CD1c-positive myeloid dendritic cell (primary cell): ENCODE results near the gene ATP6V1F.

Experiments used
- DNase-seq: peaks from one replicate; pipeline ENCODE4 v3.0.0-alpha.2; 2016; ENCODE audit errors: extremely low spot score

Gene ATP6V1F

DNA sequence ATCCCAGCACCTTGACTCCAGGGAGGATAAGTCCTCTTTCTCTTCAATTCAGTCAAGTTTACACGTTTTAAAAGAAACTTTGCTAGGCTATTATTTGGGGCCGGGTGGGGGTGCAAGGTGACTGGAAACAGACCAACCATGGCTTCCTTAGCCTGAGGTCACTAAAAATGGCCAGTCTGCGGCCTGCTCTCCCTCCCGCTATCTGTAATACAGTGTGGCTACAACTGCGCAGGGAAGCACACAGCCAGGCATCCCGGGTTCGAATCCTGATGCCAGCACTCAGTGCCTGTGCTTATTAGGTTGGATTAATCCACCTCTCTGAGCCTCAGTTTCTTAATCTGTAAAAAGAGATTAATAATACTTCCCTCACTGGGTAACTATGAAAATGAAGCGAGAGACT, 19.5 kb downstream of the ATP6V1F start:
- no peak for DNase-seq

DNA sequence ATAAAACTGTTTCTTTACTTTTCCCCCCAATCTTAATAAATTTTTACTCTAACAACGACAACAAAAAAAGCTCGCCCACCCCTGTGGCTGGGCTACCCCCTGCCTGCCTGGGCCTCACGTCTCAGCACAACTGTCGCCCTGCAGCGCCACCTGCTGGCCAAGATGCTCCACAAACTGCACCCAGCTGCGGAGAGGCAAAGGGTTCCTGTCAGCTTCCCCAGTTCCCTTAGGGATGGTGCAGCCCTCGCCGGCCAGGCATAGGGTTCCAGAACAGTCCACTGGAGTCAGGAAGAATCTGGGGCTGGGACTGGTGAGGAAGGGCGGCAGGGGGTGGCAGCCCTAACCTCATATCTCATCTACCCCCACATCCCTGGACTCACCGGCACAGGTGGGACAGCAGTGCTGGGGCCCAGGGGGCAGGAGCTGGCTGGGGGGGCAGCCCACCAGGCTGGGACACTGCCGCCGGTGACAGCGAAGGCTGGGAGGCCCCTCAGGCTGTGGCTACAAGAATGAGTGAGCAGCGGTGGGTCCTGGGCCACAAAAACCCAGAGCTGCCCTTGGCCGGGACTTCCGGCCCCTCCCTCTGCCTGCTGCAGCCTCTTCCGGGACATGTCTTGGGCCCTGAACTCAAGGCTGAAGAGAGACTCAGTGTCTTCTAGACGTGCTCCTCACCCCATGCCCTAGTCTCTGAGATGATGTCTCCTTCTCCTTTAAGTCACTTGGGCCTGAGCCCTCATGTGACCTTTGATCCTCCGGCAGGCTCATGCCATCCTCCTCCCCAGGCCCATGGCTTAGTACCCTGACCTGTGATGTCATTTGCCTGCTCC, 21.2 kb downstream of the ATP6V1F start:
- DNase-seq: peak; percentile 89

DNA sequence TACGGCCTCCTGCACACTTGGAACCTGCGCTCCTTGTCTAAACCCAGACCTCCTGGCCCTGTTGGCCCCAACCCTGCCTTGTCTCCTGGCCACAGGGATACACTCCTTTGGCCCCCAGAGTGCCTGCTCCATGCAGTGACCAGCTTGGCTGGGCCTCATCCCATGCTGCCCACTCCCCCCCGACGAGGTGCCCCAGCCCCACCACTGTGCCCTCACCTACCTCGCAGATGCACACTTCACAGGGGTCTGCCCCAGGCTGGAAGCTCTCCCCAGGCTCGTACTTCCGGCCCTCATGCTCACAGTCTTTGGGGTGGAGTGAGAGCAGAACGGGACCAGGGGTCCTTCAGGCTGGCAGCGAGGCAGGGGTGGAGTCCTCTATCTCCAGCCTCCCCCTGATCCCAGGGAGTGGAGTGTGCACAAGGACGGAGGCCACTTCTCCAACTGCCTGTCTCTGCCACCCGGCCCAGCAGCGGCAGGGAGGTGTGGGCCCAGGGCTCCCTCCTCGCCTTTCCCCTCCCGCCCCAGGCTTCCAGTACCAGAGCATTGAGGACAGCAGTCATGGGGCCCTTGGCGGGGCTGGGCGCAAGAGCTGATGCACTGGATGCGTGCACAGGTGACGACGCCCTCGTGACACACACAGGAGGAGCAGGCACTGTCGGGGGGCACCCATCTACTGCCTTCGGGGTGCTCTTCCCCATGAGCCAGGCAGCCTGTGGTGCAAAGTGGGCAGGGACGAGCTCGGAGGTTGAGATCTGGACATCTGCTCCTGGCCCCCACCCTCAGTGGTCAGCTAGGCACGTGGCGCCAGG, 22.1 kb downstream of the ATP6V1F start:
- no peak for DNase-seq

DNA sequence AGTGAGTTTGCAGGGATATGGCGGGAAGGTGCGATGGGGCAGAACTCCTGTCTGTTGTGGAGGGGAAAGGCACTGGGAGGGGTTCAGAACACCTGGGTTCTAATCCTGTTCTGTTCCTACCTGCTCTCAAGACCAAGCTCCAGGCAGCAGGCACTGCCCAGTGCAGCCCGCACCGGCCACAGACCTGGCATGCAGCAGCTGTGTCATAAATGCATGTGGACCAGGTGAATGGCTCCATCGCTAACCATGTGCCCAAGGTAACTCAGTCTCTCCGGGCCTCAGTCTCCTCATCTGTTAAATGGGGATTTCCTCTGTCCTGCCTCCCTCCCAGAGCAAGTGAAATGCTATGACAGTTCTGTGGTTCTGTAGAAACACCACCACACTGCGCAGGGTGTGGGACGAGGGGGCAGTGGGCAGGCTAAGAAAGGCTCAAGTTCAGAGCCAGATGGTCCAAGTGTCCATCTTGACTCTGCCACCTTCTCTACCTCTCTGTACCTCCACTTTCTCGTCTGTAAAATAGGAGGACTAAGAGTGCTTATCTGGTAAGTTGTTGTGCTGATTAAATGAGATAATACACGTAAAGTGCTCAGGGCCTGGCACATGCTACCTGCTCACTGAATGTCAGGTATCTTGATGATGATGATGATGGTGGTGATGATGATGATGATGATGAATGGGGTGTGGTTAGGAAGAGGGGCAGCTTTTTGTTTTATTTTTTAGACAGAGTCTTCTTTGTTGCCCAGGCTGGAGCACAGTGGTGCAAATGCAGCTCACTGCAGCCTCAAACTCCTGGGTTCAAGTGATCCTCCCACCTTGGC, 22.9 kb downstream of the ATP6V1F start:
- no peak for DNase-seq

DNA sequence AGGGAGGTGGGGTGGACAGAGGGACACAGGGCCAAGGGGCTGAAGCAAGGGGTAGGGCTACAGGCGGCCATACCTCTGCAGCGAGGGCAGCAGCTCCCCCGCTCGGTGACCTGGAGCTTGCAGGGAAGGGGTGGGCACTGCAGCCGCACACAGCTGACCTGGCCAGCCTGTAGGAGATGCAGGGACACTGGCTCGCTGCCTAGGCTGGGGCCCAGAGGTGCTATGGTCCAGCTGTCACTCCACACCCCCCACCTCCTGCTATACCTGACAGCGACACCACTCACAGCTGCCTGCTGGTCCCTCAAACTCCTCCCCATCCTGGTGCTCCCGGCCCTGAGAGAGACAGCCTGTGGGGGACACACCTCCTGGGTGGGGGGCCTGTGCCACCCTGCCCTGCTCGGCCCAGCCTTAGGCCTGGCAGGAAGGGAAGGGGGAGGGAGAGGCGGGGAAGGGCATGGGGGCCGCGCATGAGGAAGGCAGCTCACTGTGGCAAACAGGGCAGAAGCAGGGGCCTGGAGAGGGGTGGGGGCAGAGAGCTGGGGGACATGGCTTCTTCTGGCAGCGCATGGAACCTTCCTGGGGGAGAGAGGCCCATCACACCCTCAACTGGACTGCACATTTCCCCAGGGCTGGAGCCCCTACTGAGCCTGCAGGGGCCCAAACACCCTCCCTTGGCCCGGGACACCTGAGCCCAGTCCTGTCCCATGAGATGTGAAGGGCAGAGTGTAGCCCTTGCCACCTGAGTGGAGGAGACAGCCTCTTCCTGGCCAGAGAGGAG, 23.9 kb downstream of the ATP6V1F start:
- no peak for DNase-seq

DNA sequence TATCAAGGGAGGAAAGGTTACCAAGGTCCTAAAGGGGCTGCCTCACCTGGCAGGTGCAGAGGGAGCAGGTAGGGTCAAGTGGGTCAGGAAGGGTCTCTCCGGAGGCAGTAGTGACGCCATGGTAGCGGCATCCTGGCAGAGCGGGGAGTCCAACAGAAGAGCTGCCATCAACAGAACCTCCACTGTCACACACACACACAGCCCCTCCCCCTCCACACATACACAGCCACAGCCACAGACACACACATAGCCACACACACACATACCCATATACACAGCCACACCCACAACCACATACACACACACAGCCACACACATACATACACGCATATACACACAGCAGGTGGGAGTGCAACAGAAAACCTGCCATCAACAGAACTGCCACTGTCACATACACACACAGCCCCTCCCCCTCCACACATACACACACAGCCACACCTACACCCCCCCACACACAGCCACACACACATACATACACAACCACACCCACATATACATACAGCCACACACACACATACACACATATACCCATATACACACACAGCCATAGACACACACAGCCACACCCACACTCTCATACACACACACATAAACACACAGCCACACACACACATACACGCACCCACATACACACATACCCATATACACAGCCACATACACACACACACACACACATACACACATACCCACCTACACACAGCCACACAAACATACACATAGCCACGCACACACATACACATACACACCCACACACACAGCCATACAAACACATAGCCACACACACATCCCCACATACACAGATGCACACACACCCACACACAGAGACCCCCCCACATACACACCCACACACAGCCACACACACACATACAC, 24.7 kb downstream of the ATP6V1F start:
- DNase-seq: no peak

DNA sequence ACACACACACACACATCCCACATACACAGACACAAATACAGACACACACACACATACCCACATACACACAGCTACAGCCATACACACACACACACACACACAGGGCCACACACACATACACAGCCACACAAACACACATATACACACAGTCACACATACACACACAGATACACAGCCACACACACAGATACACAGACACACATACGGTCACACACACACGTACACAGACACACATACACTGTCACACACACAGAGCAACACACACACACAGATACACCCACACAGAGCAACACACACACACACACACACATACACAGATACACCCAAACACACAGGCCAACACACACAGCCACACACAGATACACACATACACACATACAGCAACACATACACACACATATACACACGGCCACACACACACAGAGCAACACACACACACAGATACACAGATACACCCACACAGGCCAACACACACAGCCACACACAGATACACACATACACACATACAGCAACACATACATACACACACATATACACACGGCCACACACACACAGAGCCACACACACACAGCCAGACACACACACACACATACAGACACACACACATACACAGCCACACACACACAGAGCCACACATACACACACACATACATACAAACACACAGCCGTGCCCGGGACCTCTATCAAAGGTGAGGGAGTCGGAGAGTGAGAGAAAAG, 25.5 kb downstream of the ATP6V1F start:
- DNase-seq: no peak

DNA sequence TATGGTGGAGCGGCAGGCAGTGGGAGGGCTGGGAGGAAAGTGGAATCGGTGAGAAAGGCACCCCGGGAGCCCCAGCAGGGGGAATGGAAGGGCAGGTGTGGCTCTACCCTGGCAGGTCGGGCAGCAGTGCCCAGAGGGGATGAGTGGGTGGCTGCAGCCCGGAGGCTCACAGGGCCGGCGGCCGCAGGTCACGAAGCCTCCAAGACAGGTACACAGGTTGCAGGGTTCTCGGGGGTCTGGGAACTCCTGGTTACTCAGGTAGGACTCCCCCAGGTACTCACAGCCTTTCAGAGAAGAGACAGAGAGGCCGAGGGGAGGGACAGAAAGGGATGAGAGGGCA, 26.1 kb downstream of the ATP6V1F start:
- DNase-seq: no peak

DNA sequence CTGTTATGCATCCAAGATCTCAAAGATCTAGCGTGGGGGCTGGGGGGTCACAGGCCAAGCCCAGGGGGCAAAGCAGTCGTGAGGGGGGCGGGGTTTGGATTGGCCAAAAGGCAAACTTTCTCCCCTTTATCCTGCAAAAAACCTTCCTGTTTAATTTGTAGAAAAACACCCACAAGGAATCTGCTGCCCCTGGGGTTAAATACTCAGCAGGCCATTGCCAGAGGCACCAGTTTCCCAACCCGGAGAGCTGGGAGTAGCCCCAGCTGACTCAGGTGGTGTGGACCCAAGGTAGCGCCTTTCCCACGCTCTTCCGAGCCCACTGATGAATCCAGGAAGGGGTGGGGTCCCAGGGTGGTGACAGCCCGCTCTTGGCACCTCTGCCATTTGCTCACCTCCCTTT, 26.5 kb downstream of the ATP6V1F start:
- DNase-seq: no peak

DNA sequence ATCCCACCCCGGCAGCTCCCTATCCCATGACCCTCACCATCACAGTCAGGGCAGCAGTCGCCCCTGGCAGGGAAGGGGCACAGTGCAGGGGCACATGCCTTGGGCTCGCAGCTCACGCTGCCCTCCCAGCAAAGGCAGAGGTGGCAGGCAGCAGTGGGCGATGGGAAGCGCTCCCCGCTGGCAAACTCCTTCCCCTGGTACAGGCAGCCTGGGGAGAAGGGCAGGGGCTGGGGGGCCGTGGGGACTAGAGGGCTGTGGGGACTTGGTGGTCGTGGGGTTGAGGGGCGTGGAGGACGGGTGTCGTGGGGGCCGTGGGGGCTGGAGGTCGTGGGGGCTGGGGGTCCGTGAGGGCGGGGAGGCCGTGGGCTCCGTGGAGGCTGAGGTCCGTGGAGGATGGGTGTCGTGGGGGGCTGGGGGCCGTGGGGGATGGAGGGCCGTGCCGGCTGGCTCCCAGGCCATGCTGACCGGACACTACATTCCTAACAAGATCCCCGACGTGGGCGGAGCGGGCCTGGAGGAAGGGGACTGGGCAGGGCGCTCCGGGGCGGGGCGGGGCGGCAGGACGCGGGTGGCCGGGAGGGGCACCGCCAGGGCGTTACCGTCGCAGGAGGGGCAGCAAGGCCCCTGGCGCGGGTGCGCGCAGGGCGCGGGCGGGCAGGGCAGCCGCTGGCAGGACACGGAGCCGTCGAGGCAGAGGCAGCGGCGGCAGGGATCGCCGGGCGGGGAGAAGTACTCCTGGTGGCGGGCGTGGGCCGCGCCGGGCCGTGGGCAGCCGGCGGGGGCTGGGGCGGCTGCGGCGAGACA, 27.9 kb downstream of the ATP6V1F start:
- DNase-seq: peak; percentile 47

DNA sequence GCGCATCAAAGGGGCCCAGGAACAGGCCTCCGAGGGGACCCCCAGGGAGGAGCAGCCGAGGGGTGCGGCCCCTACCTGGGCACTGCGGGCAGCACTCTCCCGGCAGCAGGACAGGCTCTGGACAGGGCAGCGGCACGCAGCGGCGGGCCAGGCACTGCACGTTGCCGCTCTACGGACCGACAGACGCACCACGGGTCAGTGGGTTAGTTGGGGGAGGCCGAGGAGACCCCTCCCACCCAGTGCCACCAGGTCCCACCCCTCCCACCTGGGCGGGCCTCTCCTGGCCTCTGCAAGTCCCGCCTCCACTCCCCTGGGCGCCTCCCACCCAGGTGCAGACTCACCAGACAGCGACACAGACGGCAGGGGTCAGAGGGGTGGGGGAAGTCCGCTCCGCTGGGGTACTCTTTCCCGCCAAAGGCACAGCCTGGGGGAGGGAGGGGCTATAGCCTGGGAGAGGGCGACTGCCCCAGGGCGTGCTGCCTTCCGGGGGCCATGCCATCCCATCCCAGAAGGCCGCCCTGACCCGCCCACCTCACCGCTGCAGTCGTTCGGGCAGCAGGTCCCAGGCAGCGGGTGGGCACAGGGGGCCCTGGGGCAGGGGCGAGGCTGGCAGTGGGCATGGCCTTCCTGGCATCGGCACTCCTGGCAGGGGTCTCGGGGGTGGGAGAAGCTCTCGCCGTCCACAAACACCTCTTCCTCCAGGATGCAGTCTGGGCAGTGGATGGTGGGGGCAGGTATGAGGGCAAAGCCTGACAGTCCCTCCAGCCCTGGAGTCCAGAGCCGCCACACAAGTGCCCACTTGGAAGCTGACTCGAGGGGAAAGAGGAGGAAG, 28.7 kb downstream of the ATP6V1F start:
- DNase-seq: no peak

DNA sequence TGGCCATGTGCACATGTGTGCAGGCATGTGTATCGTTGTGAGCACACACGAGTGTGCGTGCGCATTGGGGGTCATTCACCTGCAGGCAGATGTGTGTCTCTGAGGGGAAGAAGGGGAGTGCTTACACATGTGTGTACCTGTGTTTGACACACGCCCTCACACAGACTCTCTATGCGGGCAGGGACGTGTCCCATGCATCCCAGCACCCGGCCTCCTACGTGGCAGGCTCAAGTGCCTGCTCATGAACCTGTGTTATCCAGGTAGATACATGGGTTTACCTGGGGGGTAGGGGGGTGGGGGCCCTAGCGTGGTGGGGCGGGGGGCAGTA, 29.2 kb downstream of the ATP6V1F start:
- DNase-seq: no peak

DNA sequence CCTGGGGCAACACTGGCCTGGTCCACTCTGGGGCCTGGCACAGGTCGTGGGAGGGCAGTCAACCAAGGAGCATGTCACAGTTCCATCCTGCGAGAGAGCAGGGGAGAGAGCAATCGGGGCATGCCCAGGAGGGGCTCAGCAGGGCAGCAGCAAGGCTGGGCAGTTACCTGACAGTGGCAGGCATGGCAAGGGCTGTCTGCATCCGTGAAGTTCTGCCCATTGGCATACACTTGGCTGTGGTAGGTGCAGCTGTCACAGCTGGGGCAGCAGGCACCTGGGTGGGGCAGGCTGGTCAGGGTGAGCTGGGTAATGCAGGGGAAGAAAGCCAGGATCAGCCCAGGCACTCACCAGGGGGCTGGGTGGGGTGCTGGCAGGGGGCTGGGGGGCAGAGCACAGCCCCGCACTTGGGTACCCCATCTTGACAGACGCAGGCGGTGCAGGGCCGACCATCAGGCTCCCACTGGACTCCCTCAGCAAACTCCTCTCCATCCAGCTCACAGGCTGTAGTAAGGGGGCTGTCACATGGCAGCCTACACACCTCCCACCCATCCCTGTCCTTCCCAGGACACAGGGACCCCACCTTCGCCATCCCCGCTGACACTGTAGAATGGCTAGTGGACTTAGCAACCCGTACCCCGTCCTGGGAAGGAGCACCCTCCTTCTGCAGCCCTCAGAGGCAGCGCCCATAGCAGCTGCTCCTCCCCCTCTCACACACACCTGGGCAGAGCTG, 30.0 kb downstream of the ATP6V1F start:
- no peak for DNase-seq

DNA sequence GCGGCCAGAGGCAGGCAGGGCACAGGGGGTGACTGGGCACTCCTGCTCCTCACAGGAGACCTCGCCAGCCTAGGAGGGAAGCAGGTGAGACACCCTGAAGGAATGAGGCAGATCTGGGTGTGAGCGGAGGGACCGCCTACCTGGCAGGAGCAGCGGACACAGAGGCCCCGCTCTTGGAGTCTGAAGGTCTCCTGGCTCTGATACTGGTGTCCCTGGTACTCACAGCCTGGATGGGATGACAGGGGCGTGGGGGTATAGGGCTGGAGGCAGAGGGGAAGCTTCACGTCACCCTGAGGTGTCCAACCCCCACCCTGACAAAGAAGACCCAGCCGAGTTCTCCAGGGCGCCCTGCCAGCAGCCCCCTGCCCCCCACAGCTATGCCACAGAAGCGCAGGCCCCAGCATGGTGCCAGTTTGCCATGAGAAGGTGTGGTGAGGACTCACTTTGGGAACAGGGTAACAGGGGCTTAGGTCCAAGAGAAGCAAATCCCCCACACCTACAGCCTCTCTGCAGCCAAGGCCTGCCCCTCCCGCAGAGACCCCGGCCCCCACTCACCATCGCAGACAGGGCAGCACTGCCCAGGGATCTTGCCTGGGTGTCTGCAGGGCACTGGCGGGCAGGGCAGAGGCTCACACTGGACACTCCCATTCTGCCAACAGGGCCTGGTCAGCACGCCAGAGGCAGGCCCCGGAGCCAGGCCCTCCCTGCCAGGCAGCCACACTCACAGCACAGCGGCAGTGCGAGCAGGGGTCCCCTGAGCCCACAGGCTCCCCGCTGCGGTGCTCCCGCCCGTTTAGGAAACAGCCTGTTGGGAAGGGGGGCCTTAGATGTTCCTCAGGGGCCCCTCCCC, 30.8 kb downstream of the ATP6V1F start:
- DNase-seq: no peak

DNA sequence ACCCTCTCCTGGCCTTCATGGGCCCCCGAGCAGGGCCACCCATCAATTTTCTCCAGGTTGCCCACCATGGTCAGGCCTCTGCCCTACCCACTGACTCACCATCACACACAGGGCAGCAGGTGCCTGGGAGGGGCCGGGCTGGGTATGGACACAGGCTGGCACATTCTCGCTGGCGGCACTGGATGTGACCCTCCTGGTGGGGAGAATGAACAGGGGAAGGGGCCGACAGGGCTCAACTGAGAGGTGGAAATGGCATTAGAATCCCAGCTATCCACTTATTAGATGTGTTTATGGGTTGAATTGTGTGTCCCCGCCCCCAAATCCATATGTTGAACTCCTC, 31.4 kb downstream of the ATP6V1F start:
- no peak for DNase-seq

DNA sequence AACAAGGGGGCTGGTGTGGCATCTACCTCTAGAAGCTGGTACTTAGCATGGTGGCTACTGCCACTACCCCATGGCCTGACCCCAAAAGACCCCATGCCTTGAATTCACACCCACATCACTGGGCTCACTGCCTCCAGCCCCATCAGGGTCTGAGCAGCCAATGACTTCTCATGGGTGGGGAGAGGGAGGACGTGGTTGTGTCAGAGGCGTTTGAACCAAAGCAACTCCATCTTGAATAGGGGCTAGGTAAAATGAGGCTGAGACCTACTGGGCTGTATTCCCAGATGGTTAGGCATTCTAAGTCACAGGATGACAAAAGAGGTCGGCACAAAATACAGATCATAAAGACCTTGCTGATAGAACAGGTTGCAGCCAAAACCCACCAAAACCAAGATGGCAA, 32.7 kb downstream of the ATP6V1F start:
- no peak for DNase-seq

DNA sequence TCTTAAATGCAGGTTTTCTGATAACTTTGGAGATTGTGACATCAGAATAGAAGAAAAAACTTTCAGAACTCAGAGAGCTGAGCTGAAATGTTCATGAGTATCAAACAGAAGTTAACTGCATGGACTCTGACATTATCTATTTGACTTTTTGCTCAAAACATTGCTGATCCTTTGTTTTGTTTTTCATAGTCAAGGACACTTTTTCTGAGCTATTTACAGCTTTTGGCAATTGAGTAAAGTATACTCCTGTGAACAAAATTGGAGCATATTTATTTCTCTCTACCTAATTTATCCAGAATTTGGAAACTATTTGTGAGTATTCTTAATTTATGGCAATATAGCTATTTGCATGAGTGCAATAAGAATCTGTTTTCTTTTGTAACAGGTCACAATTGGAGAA, 36.7 kb downstream of the ATP6V1F start:
- no peak for DNase-seq
